Stimulated activated CD8-positive, alpha-beta memory T cell treated with anti-CD3 and anti-CD28 coated beads, Interleukin-4, amount 100 ng/mL, for 1 hour (primary cell): ENCODE results near the gene PPTC7.
"Not testable (repeated sequence)": the region's sequence is repeated elsewhere in the genome, so short reads cannot be mapped to it uniquely, and the experiment has no call there.

Experiments used
- DNase-seq, 2 donors: peaks; one replicate each; pipeline ENCODE4 v3.0.0-alpha.2; 2020; ENCODE audit warnings: low read depth in 2 of 2, low spot score in 1 of 2

Gene PPTC7

DNA sequence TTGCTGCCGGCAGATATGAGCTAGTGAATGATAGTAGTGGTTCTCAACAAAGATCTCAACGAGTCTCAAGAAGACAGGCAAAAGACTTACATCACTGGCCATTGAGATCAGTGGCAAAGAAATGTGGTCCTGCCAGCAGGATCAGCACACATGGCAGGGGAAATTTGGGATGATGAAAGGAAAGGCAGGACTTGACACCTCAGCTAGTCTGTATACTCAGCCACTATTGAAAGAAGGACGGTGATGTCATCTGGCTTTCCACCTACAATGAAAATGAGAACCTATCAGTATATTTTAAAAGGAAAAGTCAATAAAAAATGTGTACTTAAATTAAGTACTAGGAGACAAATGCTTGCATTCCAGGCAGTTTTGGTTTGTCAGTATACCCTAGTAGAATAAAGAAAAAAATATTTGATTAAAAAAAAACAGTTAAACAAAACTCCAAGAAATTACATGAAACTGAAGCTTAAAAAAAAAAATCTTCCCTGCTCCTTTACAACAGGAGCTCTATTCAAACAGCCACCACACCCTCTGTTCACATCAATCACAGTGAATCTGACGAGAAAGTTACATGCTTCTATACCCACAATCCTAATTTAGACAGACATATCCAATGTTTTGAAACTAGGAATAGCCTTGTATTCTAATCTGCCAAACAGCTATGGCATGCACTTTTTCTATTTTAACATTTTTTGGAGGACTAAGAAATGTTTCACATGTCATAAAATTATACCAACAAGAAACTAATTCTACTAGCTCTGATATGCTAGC is 46.1 kb downstream of the PPTC7 start:
- DNase-seq: no peak

DNA sequence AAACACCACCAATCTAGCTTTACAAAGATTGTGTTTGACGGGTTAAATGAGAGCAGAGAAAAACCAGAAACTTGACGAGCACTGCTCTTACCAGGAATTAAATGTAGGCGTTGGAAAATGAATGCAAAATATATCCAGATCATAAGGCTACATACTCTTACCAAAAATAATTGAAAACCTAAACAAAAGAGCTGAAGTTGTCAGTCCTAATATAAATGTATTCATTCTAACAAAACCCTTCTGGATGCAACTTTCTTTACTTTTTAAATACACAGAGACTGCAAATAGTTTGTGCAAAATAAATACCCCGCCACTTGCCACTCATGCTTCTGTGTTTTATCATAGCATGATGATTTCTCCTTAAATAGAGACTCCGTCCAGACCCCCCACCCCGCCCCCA is 48.3 kb downstream of the PPTC7 start:
- DNase-seq: no peak

DNA sequence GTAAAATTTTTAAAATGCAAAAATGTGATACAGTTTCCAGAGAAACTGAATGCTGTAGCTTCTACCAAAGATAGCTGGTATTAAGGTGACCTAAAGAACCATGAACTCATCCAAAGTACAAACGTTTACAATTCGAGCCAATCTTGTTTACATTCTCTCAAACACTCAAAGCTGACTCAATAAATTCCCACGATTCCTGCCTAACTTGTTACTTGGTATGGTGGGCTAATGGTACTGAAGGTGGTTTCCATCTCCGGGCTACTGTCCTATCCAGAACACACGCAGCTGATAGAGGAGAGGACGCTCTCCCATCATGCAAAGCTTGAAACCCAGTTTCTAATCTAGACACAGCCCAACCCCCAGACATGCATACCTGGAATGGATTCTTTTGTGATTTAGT is 49.5 kb downstream of the PPTC7 start:
- no peak for DNase-seq

DNA sequence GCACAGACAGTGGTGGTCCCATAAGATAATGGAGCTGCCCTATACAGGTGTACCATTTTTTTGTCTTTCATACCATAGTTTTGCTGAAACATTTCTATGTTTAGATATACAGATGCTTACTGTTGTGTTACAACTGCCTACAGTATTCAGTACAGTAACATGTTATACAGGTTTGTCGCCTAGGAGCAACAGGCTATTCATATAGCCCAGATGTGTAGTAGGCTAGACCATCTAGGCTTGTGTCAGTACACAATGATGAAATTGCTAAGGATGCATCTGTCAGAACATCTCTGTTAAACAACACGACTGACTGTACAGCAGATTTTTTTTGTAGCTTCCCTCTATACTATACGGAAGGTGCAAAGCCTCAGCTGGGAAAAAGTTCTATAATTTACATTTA is 50.5 kb downstream of the PPTC7 start:
- no peak for DNase-seq

DNA sequence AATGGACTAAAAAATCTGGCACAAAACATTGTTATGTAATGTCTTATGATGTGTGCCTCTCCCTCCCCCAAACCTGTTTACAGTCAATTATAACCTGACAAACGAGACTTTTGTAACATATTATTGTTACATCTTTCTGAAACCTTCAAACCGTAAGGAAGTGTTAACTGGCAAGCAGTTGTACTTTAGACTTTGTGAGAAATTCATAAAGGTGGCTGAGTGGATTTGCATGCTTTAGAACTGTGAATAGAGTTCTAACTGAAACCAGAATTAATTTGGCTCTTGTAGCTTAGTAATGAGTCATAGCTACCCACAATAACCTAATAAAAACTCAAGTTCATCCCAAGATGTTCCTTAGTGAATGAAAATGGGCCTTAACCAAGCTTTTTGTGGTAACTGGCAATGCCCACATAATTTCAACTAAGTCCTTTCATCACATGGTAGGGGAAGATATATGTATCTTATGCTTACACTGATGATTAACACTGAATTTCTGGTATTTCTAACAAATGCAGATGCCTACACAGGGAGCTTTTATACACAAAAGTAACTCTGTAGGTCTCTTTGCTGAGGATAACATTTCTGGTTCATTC is 51.3 kb downstream of the PPTC7 start:
- no peak for DNase-seq

DNA sequence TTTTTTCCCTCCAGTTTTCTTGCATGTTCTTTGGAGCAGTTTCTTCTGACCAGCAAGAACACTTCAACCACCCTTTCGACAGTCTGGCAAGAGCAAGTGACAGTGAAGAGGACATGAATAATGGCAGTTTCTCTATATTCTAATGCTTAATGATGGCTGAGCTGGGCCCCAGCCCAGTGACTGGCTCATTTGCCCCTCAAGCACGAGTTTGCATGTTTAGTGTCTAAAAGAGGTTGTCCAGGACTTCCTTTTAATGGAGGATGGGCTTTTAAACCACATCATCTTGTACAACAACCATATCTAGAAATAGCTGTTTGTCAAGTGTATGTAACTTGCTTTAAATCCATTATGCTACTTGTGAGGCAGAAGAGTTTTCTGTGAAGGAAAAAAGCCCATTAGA is 52.6 kb downstream of the PPTC7 start:
- no peak for DNase-seq

DNA sequence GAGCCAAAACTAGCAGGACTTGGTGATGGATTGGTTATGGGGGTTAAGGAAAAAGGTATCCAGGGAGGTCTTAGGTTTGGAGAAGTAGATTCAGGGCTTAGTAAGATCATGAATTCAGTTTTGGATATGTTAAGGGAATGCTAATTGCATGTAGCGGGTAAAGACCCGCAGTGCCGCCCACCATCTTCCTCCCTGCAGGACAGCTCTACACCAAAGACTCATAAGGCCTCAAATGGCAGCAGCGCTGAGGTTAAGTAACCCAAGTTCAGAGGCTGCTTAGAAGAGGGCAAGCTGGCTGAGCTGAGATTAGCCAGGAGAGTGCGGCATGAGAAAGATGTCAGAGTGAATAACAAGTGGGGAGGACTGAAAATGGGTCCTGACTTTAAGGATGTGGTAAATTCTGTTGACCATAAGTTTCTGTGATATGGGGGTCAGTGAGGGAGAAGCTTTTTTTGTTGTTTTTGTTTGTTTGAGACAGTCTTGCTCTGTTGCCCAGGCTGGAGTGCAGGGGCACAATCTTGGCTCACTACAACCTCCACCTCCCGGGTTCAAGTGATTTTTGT is 54.8 kb downstream of the PPTC7 start:
- DNase-seq: no peak

DNA sequence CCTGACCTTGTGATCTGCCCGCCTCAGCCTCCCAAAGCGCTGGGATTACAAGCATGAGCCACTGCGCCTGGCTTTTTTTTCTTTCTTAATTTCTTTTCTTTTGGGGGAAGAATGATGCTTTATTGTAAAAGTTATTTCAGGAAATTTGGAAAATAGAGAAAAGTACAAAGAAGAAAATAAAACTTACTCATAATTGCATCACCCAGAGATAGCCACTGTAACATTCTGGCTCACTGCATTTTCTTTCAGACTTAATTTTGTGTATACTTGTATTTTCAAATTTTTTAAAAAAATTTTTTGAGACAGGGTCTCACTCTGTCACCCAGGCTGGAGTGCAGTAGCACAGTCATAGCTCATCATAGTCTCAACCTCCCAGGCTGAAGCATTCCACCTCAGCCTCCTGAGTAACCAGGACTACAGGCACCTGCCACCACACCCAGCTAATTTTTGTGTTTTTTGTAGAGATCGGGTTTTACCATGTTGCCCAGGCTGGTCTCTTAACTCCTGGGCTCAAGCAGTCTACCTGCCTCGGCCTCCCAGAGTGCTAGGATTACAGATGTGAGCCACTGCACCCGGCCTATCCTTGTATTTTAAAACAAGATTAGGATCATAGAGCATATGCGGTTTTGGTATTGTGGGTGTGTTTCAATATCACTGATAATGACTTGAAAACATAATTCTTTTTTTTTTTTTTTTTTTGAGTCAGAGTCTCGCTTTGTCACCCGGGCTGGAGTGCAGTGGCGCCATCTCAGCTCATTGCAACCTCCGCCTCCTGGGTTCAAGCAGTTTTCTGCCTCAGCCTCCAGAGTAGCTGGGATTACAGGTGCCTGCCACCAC is 62.0 kb downstream of the PPTC7 start:
- not testable (repeated sequence) for DNase-seq

DNA sequence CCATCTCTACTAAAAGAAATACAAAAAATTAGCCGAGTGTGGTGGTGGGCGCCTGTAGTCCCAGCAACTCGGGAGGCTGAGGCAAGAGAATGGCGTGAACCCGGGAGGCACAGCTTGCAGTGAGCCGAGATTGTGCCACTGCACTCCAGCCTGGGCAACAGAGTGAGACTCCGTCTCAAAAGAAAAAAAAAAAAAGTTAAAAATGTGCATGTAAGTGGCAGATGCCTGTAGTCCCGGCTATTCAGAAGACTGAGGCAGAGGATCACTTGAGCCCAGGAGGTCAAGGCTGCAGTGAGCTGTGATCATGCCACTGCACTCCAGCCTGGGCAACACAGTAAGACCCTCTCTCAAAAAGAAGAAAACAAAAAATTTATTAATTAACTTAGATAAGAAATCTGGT is 65.1 kb downstream of the PPTC7 start:
- DNase-seq: not testable (repeated sequence)

DNA sequence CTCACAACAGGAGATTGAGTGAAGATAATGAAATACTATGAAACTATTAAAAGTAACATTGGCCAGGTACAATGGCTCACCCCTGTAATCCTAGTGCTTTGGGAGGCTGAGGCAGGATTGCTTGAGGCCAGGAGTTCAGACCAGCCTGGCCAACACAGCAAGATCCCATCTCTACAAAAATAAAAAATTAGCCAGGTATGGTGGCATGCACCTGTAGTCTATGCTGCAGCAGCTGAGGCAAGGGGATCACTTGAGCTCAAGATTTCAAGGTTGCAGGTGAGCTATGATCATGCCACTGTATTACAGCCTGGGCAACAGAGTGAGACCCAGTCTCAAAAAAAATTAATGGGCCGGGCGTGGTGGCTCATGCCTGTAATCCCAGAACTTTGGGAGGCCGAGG is 66.1 kb downstream of the PPTC7 start:
- DNase-seq: no peak

DNA sequence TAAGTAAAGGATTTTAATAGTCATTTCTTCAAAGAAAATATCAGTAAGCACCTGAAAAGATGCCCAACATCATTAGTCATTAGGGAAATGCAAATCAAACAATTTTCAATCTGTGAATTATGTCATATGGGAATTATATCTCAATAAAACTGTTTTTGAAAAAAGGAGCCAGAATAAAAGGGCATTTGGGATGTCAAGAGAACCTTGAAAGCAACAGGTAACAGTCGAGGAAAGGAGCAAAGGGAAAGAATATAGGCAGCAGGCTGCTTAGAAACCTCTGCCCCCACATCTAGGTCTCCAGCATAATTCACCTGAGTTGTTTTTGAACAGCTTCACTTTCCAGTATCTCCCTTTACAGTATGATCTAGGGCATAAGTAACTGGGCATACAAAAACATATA is 68.8 kb downstream of the PPTC7 start:
- no peak for DNase-seq

DNA sequence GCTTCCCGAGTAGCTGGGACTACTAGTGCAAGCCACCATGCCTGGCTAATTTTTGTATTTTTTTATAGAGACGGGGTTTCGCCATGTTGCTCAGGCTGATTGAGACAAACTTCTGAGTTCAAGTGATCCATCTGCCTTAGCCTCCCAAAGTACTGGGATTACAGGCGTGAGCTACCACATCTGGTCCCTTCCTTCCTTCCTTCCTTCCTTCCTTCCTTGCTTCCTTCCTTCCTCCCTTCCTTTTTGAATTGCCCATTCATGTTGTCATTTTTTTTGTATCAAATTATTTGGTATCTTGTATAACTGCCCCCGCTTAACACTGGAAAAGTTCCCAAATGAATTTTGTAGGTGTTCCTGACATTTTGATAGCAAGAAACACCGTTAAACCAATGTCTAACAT is 69.3 kb downstream of the PPTC7 start:
- DNase-seq: no peak

DNA sequence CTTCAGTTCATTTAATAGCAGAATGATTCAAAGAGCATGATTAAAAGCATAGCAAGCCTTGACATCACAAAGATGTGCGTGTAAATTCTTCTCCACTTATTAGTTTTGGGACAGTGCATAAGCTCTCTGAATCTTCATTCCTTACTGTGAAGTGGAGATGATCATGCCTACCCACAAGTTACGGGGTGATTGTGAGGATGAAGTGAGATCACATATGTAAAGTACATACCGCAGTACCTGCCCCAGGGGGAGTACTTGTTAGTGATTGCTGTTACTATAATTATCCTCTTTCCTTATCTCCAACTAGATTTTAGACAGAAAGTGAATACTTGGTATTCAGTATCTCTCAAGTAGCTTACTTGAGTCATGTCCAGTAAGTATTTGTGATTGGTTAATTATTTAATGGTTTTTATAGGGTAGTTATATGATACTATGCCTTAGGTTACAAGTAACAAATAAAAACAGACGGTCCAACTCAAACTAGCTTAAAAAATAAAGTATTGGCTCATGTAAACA is 75.0 kb downstream of the PPTC7 start:
- no peak for DNase-seq

DNA sequence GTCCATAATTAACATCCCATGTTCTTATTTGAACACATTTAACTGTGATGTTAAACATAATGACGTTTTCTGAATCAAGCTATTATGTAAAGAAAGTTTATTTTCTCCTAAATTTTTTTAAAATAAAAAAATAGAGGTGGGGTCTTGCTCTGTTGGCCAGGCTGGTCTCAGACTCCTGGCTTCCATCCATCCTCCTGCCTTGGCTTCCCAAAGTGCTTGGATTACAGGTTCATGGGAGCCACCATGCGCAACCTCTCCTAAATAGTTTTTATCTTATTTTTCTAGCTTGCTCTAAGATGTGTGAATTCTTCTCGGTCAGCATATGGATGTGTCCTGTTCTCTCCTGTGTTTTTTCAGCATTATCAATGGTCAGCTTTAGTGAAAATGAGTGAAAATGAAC is 77.8 kb downstream of the PPTC7 start:
- DNase-seq: no peak

DNA sequence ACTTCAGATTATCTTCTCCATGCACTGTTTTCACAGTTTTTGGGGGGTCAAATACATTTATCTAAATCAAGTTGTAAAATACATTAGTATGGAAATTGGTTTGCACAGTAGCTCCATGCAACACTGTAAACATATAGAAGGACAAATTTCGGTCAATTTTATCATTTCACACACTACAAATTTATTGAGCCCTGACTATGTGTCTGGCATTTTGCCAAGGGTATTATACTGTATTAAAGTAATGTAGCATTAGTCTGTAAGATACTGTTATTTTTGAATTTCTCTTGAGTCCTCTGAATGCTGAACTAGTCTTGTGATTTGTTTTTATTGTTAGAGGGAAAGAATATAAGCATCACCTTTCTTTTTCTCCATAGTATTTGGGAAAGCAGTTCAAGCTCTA is 79.7 kb downstream of the PPTC7 start:
- no peak for DNase-seq

DNA sequence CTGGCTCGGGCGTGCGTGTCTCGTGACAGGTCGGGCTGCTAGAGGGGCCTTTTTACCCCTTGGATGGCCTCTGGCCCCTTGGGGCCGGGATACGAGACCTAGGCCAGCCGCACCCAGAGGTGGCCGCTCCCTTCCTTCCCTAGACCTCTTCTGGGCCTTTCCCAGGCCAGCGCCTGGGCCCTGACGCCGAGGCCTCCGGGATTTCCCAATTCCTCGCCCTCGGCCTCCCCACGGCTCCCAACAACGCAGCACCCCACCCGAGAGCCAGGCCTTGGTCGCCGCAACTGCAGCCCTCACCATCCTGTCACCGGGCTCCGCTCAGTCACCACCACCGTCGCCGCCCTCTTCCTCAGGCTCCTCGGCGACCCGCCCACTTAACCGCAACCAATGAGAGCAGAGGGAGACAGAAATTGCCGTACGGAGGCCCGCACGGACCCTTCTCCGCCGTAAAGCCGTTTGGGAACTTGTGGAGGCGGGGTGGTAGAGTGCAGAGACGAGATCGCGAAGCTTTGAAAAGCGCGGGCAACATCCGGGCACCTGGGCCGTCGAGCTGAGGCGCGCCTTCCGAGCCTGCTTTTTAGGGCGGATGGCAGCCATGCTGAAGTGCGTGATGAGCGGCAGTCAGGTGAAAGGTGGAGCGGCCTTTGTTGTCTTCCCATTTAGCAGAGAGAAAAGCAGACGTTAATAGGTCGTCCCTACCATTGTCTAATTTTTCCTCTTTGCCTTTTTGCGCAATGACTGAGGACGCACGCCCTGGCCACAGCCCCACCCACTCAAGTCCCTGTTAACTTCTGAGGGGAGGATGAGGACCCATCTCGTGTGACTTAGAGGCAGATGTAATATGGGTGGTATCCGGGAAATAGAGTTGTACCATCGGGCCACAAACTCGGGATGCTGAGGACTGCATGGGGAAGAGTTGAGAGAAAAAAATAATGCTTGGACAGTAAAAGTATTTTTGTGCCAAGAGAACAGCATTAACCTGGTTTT is 81.1 kb downstream of the PPTC7 start, which contains the start of the genes RAD9B and VPS29:
Gene RAD9B (plus strand): TSS at position 580 of the 987 bp plus-strand sequence. CDS start 7 bp downstream, at position 587.
Gene VPS29 (minus strand): TSS at position 360 of the 987 bp plus-strand sequence. CDS start 60 bp downstream, at position 300.
- DNase-seq: peak; percentile 92 to 97

DNA sequence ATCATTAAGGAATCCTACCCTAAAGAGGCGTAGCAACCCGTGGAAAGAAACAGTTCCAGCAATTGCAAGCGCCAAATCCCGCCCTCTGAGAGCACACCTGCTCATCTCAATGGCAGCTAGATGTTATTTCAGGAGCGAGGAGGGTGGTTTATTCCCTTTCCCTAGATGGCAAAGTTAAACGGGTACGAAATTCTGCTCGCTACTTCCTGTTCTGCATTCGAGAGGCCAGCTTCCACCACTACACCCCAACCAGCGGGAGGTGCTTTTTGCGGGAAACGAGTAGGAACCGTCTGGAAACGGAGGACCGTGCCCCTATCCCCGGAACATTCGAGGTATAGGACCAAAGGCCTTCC is 81.7 kb downstream of the PPTC7 start:
- no peak for DNase-seq

DNA sequence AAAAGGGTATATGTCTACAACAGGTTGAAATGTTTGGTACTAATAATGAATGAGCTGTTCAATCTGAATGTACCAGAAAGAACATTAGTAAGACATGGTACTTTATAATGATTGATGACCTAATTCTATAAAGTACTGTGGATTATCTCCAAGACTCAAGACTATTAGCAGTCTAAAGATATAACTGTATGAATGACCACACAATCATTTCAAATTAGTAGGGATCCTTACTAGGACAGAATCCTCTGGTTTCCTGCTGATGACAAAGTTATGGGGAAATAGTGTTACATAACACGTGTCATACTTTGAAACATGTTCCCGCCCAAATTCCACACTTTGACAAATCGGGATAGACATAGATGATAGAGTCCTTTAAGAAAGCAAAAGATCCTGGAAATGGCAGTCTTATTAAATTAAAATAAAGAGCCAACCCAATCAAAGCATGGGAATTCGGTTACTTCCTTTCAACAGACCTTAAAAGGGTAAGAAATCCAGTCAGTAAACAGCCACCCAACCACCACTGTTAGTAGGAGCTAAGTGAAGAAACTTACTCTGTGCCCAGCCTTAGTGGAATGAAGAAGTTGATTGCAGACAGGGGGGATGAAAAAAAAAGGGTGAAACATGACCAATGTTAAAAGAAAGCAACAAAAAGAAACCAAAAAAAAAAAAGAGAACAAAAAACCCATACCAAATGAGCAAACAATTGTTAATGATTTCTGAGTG is 84.0 kb downstream of the PPTC7 start:
- DNase-seq: no peak
